Mononuclear cell (primary cell): ENCODE data around the gene CYBA. TPM values are rescaled to one million over a fixed set of nuclear protein-coding genes. Genes with fewer than 3 reads are reported as not detected.
A peak's percentile ranks its signal among the peaks of the same experiment; 100 is the strongest.

Source experiments
- H3K27me3 ChIP-seq: 2 replicates; pipeline ENCODE4 v1.6.0; 2011; ENCODE audit warnings: low read length, control low read depth; ENCODE audit not compliant: insufficient read depth
- H3K4me1 ChIP-seq: 2 replicates; pipeline ENCODE4 v1.5.1; 2011; ENCODE audit warnings: mild to moderate bottlenecking, low read length, control low read depth; ENCODE audit not compliant: insufficient read depth
- H3K4me3 ChIP-seq: 2 replicates; pipeline ENCODE4 v1.5.1; 2011; ENCODE audit warnings: mild to moderate bottlenecking, low read length, moderate library complexity
- H3K9me3 ChIP-seq: 2 replicates; pipeline ENCODE4 v1.5.1; 2011; ENCODE audit warnings: low read depth, mild to moderate bottlenecking, control low read depth, low read length
- total RNA-seq: library from RNA; depleted of rRNA; stranded (reverse); fragments of >200 nt; gene quantifications from one replicate; pipeline ENCODE4 v1.2.3, GENCODE V29; 2012

Gene CYBA
- total RNA-seq, 1 donor: 388 TPM

DNA sequence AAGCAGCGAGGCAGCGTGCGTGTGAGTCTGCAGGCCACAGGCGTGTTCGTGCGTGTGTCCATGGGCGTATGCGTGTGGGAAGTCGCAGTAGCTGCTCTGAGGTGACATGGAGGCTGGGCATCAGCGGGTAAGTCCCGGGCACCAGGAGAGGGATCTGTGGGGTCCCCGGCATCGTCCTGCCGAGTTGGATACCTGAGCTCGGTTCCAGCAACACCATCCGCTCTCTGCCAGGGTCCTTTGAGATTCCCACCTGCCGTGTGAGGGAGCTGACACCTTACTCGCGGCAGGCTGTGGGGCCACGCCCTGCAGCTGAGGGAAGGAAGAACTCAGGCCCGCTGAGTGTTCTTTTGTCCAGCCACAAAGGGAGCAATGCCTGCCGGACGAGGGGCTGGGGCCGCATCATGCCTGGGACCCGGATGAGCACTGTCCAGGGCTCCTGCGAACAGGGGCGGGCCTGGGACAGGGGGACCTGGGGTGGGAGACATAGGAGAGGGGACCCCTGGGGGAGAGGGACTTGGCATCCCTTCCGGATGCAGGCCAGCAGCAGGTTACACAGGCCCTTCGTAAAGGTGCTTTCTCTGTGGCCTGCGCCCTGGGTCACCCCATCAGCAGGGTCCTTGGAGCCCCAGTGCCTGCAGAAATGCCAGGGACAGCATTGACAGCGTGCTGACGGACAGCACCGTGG lies 40.4 kb upstream of the CYBA start:
- Histone ChIP-seq H3K4me3 (no peak overlapping the region), H3K27me3 (no peaks in the 10 kb centered on the region), H3K9me3 (no peaks in the 10 kb centered on the region), H3K4me1 (peaks cover 41% of the 10 kb centered on the region)

DNA sequence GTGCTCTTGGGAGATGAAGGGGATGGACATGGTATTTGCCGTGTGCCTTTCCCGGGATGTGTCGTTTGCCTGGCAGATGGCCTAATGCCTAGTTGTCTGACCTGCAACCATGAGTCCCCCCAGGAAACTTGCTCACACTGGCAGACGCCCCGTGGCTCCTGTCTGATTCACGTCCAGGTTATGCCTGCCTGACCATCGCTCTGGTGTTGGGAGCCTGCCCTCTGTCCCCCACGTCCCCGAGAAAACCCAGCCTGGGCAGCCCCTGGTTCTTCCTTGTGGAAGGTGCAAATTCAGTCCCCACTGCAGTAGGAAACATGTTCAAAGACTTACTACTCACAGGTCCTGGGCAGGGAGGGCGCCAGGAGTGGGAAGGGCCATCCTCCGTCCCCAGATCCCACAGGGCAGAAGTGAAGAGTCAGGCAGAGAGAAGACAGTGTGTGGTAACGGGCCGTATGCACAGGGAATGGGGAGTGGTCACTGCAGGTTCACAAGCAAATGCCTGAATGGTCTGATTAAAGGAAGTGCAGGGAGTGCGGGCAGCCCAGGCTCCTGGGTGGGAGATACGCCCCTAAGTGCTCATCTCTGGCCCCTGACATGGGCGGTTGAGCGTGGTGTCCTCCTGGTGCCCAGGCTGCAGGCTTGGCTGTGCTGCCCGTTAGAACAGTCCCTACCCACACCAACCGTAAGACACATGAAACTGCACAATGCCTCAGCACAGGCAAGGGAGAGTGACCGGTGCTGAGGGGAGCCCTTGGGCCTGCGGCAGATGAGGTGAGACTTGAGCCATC lies 39.7 kb upstream of the CYBA start:
- Histone ChIP-seq H3K4me3 (no peak overlapping the region), H3K9me3 (no peaks in the 10 kb centered on the region), H3K27me3 (no peaks in the 10 kb centered on the region), H3K4me1 (peaks cover 44% of the 10 kb centered on the region)

DNA sequence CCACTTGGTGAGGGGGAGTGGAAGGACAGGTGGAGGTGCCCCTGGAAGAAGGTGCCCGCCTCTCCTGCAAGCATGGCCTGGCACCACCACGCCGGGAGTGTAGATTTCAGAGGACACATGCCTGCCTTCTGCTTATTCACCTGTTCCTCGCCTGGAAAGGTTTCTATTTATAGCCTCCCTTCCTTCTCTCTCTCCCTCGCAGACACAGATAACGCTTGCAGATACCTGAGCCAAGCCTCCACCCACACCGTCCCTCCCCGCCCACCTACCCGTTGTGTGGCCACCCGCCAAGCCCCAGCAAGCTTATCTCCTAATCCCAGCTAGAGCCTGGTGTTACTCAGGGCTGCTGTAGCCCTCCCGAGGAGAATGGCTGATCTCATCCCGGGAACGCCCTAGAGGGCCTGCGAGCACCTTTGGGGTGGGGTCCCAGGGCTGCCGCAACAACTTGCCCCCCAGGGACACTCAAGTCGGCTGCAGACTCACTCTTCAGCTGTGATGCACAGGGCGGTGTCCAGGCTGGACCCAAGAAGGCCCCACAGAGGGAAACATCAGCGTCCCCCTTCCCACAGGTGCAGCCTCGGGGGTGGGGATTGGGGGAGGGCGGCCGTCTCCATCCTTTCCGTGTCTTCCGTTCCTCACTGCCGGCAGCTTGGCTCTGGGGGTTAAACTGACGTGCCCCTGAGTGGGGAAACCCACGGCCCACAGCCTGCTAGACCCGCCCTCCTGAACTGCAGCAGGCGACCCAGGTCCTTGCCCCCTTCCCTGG lies 37.3 kb upstream of the CYBA start:
- H3K4me1 ChIP-seq: peaks cover 58% of the 10 kb centered on the region

DNA sequence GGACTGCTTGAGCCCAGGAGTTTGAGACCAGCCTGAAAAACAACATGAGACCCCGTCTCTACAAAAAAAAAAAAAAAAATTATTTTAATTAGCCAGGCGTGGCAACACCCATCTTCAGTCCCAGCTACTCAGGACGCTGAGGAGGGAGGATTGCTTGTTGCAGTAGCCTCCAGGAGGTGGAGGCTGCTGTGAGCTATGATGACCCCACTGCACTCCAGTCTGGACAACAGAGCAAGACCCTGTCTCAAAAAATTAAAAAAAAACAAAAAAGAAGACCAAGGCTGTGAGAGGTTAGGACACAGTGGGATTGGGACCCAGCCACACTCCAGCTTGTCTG lies 36.8 kb upstream of the CYBA start:
- H3K9me3 ChIP-seq: no peaks in the 10 kb centered on the region
- H3K4me1 ChIP-seq: peaks cover 58% of the 10 kb centered on the region
- no peaks in the 10 kb centered on the region for H3K27me3 ChIP-seq
- H3K4me3 ChIP-seq: no peak overlapping the region

More for the DNA sequence above, 37.3 kb upstream of the CYBA start:
- no peaks in the 10 kb centered on the region for H3K27me3 ChIP-seq
- no peaks in the 10 kb centered on the region for H3K9me3 ChIP-seq
- H3K4me3 ChIP-seq: no peak overlapping the region

- Histone ChIP-seq H3K9me3 (no peaks in the 10 kb centered on the region), H3K4me1 (peaks cover 58% of the 10 kb centered on the region), H3K4me3 (no peak overlapping the region), H3K27me3 (no peaks in the 10 kb centered on the region)
Observed at GRCh38 chr16:88687254-88687576, 36.4 kb upstream of the CYBA start.

DNA sequence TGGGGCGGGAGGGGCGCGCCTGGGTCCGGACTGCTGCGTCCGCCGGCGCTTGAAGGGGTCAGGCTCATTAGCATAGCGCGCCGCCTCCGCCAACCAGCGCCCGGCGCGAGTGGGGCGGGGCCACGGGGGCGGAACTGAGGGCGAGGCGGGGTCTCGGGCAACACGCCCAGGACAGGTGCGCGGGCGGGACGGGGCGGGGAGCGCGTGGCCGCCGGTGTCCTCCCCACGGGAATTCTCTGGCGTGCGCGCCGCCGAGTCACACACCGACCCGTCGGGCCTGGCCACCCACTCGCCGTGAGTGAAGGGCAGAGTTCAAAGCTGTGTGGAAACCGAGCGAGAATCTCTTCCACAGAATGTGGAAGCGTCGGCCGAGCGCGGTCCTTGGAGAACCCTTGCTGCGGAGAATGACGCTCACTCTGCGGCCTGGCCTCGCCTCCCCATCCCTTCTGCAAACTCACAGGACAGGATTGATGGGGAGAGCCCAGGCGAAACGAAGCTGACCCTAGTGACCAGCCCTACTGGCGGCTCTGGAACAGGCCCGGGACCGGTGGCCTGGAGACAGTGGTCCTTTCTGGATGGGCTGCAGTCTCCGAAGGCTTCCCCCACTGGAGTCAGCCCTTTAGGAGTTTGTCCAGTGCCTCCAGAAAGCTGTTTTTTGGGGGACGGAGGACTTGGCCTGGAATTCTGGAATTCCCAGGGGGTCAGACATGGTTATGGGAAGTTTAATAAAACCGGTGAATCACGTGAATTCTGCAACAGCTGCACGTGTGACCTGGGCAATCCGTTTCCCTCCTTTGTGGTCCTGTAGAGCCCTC lies 35.8 kb upstream of the CYBA start, which contains the start of gene SNAI3:
TSS of gene SNAI3 (minus strand) at position 69 of the 815 bp plus-strand sequence. CDS start 101 bp downstream, outside the sequence.
- no peaks in the 10 kb centered on the region for H3K27me3 ChIP-seq
- H3K4me1 ChIP-seq: peaks cover 58% of the 10 kb centered on the region
- H3K9me3 ChIP-seq: no peaks in the 10 kb centered on the region
- H3K4me3 ChIP-seq: peak within 1 kb of the TSS; percentile 77

- Histone ChIP-seq H3K27me3 (no peaks in the 10 kb centered on the region), H3K4me3 (peak overlapping the region; percentile 77)
Observed at GRCh38 chr16:88686062-88686438, 35.2 kb upstream of the CYBA start.

GRCh38 chr16:88685156-88686061 lies 34.6 kb upstream of the CYBA start:
- H3K9me3 ChIP-seq: no peaks in the 10 kb centered on the region
- peak overlapping the region; percentile 77 for H3K4me3 ChIP-seq
- H3K4me1 ChIP-seq: peaks cover 60% of the 10 kb centered on the region
- H3K27me3 ChIP-seq: no peaks in the 10 kb centered on the region

More at GRCh38 chr16:88686062-88686438, 35.2 kb upstream of the CYBA start:
- no peaks in the 10 kb centered on the region for H3K9me3 ChIP-seq
- peaks cover 58% of the 10 kb centered on the region for H3K4me1 ChIP-seq

- H3K4me3 ChIP-seq: no peak overlapping the region
- H3K4me1 ChIP-seq: peaks cover 67% of the 10 kb centered on the region
- no peaks in the 10 kb centered on the region for H3K9me3 ChIP-seq
- H3K27me3 ChIP-seq: no peaks in the 10 kb centered on the region
Observed at GRCh38 chr16:88684569-88685155, 33.8 kb upstream of the CYBA start.

DNA sequence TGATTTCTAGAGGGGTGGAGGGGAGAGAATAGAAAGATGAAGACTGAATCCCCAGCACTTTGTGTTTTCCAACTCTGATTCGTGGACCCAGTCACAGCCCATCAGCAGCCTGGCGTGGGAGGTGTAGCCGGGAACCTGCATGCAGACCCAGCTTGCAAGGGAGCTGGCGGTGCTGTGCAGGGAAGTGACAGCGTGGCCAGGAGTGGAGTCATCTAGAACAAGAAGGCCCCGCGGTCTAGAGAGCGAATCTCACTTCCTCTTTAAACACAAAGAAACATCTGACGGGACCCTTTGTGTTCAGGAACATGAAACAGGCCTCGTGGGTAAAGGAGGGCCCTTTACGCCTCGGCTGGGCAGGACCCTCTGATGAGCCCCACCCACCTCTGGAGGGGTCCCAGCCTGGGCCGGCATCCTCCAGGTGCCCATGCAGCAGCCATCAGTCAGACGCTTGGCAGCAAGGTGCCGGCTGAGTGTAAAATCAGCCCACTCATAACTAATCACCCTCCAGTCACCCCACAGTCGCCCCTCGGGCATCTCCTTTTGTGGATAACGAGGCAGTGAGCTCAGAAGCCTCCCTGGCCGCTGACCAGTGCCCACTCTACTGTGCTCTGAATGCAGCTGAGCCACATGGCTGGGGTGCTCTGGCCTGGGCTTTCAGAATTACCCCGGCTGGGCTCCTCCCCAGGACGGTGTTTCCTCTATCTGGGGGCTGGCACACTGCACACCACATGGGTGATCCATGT lies 31.0 kb upstream of the CYBA start:
- H3K4me3 ChIP-seq: no peak overlapping the region
- H3K9me3 ChIP-seq: no peaks in the 10 kb centered on the region
- H3K4me1 ChIP-seq: peaks cover 63% of the 10 kb centered on the region
- no peaks in the 10 kb centered on the region for H3K27me3 ChIP-seq

DNA sequence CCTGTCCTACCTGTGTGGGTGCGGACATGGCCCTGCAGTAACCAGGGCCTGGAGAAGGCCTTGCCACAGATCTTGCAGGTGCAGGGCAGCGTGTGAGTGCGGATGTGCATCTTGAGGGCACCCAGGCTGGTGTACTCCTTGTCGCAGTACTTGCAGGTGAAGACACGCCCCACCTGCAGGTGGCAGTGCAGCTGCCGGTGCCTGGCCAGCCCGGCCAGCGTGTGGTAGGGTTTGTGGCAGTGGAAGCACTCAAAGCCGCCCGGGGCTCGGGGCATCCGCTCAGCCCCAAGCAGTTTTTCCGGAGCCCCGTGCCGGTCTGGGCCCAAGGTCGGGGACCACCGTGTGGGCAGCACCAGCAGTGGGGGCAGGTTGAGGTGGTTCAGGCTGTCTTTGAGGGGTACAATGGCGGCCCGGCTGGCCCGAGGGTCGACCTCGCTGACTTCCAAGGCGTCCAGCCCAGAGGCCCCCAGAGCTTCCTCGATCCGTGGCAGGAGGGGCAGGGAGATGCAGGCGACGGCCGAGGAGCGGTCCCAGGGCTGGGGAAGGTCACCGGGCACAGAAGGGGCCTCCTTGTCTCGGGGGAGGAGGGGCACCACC lies 30.3 kb upstream of the CYBA start:
- H3K4me3 ChIP-seq: no peak overlapping the region

GRCh38 chr16:88680554-88681083 lies 29.8 kb upstream of the CYBA start:
- H3K9me3 ChIP-seq: no peaks in the 10 kb centered on the region
- no peaks in the 10 kb centered on the region for H3K27me3 ChIP-seq
- peaks cover 56% of the 10 kb centered on the region for H3K4me1 ChIP-seq
- no peak overlapping the region for H3K4me3 ChIP-seq

More for the DNA sequence above, 30.3 kb upstream of the CYBA start:
- H3K9me3 ChIP-seq: no peaks in the 10 kb centered on the region
- peaks cover 59% of the 10 kb centered on the region for H3K4me1 ChIP-seq
- no peaks in the 10 kb centered on the region for H3K27me3 ChIP-seq
